ENCODE measurements around the gene GRIK4. TPM values are rescaled to one million over a fixed set of nuclear protein-coding genes. Genes with fewer than 3 reads are reported as not detected.

GRIK4 gene
- polyA plus RNA-seq, 1 donor from 2014 or later, result 3.4 TPM

- Histone ChIP-seq H4K20me1 (ENCODE audit: insufficient read depth) (no peaks in the 10 kb centered on the region), H3K27me3 (ENCODE audit: insufficient read depth, low read depth, low read length) (no peaks in the 10 kb centered on the region), H3K79me2 (replicated peaks; ENCODE audit: insufficient read depth, low read length) (no peaks in the 10 kb centered on the region), H3K36me3 (ENCODE audit: insufficient read depth, low read length) (peaks cover 4% of the 10 kb centered on the region), H2AFZ (ENCODE audit: low read depth, low read length) (no peak overlapping the region), H3K4me2 (ENCODE audit: low read length) (no peak overlapping the region), H3K9me2 (ENCODE audit: insufficient read depth, low read length) (no peaks in the 10 kb centered on the region), H3F3A (ENCODE audit: insufficient read depth, low read length, poor library complexity, severe bottlenecking) (no peaks in the 10 kb centered on the region), H3K27ac (ENCODE audit: low read length) (no peak overlapping the region), H3K9me3 (ENCODE audit: low read length) (no peaks in the 10 kb centered on the region), H3K4me3 (ENCODE audit: low read length) (no peak overlapping the region), H3K9ac (ENCODE audit: low read length) (no peak overlapping the region)
- TF ChIP-seq POLR2AphosphoS5 (IDR thresholded peaks at IDR 0.05) (no peak), SMC3 (conservative IDR thresholded peaks at IDR 0.05; ENCODE audit: poor library complexity) (no peak), TAF1 (IDR thresholded peaks at IDR 0.05; ENCODE audit: low read depth) (no peak), EP300 (conservative IDR thresholded peaks at IDR 0.05; ENCODE audit: poor library complexity, severe bottlenecking) (no peak), MXI1 (conservative IDR thresholded peaks at IDR 0.05; ENCODE audit: poor library complexity, severe bottlenecking) (no peak), CTCF (IDR thresholded peaks at IDR 0.05; ENCODE audit: poor library complexity, severe bottlenecking) (no peak), EZH2 (IDR thresholded peaks at IDR 0.05; ENCODE audit: borderline replicate concordance, insufficient read depth, low read length, poor library complexity, severe bottlenecking) (no peak), REST (IDR thresholded peaks at IDR 0.05; ENCODE audit: borderline replicate concordance) (no peak), RAD21 (conservative IDR thresholded peaks at IDR 0.05) (no peak)
Measured at GRCh38 chr11:120492486-120492885, 19.1 kb upstream of the GRIK4 start.

GRCh38 chr11:120494595-120494994 is 17.0 kb upstream of the GRIK4 start:
- no peak overlapping the region for H2AFZ ChIP-seq (ENCODE audit: low read depth, low read length)
- H4K20me1 ChIP-seq (ENCODE audit: insufficient read depth), result no peaks in the 10 kb centered on the region
- H3K36me3 ChIP-seq (ENCODE audit: insufficient read depth, low read length), result peaks cover 4% of the 10 kb centered on the region
- H3K9me2 ChIP-seq (ENCODE audit: insufficient read depth, low read length), result no peaks in the 10 kb centered on the region
- no peaks in the 10 kb centered on the region for H3K27me3 ChIP-seq (ENCODE audit: insufficient read depth, low read depth, low read length)
- no peak overlapping the region for H3K27ac ChIP-seq (ENCODE audit: low read length)
- H3K4me2 ChIP-seq (ENCODE audit: low read length), result no peak overlapping the region
- H3F3A ChIP-seq (ENCODE audit: insufficient read depth, low read length, poor library complexity, severe bottlenecking), result no peaks in the 10 kb centered on the region
- no peaks in the 10 kb centered on the region for H3K79me2 ChIP-seq (replicated peaks; ENCODE audit: insufficient read depth, low read length)
- H3K9me3 ChIP-seq (ENCODE audit: low read length), result no peaks in the 10 kb centered on the region
- H3K4me3 ChIP-seq (ENCODE audit: low read length), result no peak overlapping the region
- TF ChIP-seq MXI1 (conservative IDR thresholded peaks at IDR 0.05; ENCODE audit: poor library complexity, severe bottlenecking) (no peak), EZH2 (IDR thresholded peaks at IDR 0.05; ENCODE audit: borderline replicate concordance, insufficient read depth, low read length, poor library complexity, severe bottlenecking) (no peak), RAD21 (conservative IDR thresholded peaks at IDR 0.05) (no peak), TAF1 (IDR thresholded peaks at IDR 0.05; ENCODE audit: low read depth) (no peak), REST (IDR thresholded peaks at IDR 0.05; ENCODE audit: borderline replicate concordance) (no peak), SMC3 (conservative IDR thresholded peaks at IDR 0.05; ENCODE audit: poor library complexity) (no peak), CTCF (IDR thresholded peaks at IDR 0.05; ENCODE audit: poor library complexity, severe bottlenecking) (no peak), EP300 (conservative IDR thresholded peaks at IDR 0.05; ENCODE audit: poor library complexity, severe bottlenecking) (no peak), POLR2AphosphoS5 (IDR thresholded peaks at IDR 0.05) (no peak)
- H3K9ac ChIP-seq (ENCODE audit: low read length), result no peak overlapping the region

Measured in neural cell (in vitro differentiated cells).